K562 (cell line): ENCODE data around the gene SLC16A1. TPM values are rescaled to one million over a fixed set of nuclear protein-coding genes. Genes with fewer than 3 reads are reported as not detected.

Source experiments
- ATAC-seq: fragments of 200-7000 bp; cut with Tn5 transposase; 3 replicates; pipeline ENCODE4 v1.9.1; 2020; ENCODE audit warnings: moderate library complexity
- BruUV-seq: library from RNA; stranded (reverse); fragments of 400-500 nt; replicated peaks from 2 replicates; lab custom pipeline; 2021; lab: Mats Ljungman, UMichigan
- CTCF ChIA-PET: fragments of 300-600 bp; formaldehyde crosslinking; extraction: SDS; loops from one replicate; lab custom pipeline; 2021; ENCODE audit warnings: low intra/inter-chr PET ratio; lab: Yijun Ruan, JAX
- POLR2A ChIA-PET: fragments of 300-600, 350-650 bp; sonication (Branson Sonifier 250); formaldehyde crosslinking; extraction: SDS; loops from one replicate; lab custom pipeline; 2021; ENCODE audit warnings: antibody characterized with exemption, inconsistent platforms; lab: Yijun Ruan, JAX
- DNase-seq, 4 experiments: peaks; one replicate each; pipeline versions ENCODE4 v3.0.0 to v3.0.0-alpha.2; 2011 to 2018; ENCODE audit warnings: low spot score in 3 of 4, mixed read lengths in 3 of 4; ENCODE audit errors: extremely low read depth in 1 of 4
- FAIRE-seq: peaks from 2 replicates; lab custom pipeline; 2011; peaks lifted over from hg19 to GRCh38; lab: Jason Lieb, UNC
- H2AFZ ChIP-seq: 2 replicates; pipeline ENCODE4 v1.6.0; 2011; ENCODE audit warnings: low read depth, low read length, control low read depth, inconsistent platforms
- H3K27ac ChIP-seq: fragments of 200-600 bp; 3 replicates; pipeline ENCODE4 v1.8.0; 2011; ENCODE audit warnings: low read depth, mild to moderate bottlenecking, control low read depth, inconsistent platforms, low read length, moderate library complexity, mixed read lengths; ENCODE audit errors: extremely low read depth
- H3K27me3 ChIP-seq, 2 experiments: fragments of 300-600 bp in 1 of 2; 2 replicates in 1 of 2; 3 replicates in 1 of 2; pipeline versions ENCODE4 v1.6.0 to v1.8.0; 2011; ENCODE audit warnings: inconsistent platforms in 2 of 2, low read length in 2 of 2, mild to moderate bottlenecking in 1 of 2, mixed read lengths in 1 of 2, moderate library complexity in 1 of 2; ENCODE audit not compliant: control insufficient read depth in 2 of 2, insufficient read depth in 2 of 2
- H3K36me3 ChIP-seq: fragments of 300-600 bp; 3 replicates; pipeline ENCODE4 v1.8.0; 2011; ENCODE audit warnings: mild to moderate bottlenecking, low read length, inconsistent platforms; ENCODE audit not compliant: control insufficient read depth, insufficient read depth
- H3K4me1 ChIP-seq, 2 experiments: fragments of 200-600 bp in 1 of 2; replicated peaks in 1 of 2; 2 replicates in 1 of 2; 3 replicates in 1 of 2; pipeline versions ENCODE4 v1.5.1 to v1.8.0; 2011; ENCODE audit warnings: inconsistent platforms in 2 of 2, low read length in 2 of 2, mild to moderate bottlenecking in 1 of 2, mixed read lengths in 1 of 2, moderate library complexity in 1 of 2; ENCODE audit not compliant: control insufficient read depth in 2 of 2, insufficient read depth in 2 of 2
- H3K4me2 ChIP-seq: 2 replicates; pipeline ENCODE4 v1.6.1; 2011; ENCODE audit warnings: low read length, control low read depth, inconsistent platforms, mixed read lengths; ENCODE audit not compliant: insufficient read depth
- H3K4me3 ChIP-seq: fragments of 200-600 bp; sonication (generic), shearing (Covaris generic); 2 replicates; pipeline ENCODE4 v1.5.1; 2016; ENCODE audit warnings: control low read depth, inconsistent platforms
- H3K79me2 ChIP-seq: fragments of 200-600 bp; 3 replicates; pipeline ENCODE4 v1.8.0; 2011; ENCODE audit warnings: low read length, inconsistent platforms; ENCODE audit not compliant: control insufficient read depth, insufficient read depth
- H3K9ac ChIP-seq, 2 experiments: 2 replicates each; pipeline versions ENCODE4 v1.6.0 to v1.6.1; 2011; ENCODE audit warnings: low read depth in 2 of 2, low read length in 2 of 2, control low read depth in 1 of 2, inconsistent platforms in 1 of 2, mild to moderate bottlenecking in 1 of 2, mixed read lengths in 1 of 2; ENCODE audit not compliant: insufficient read depth in 1 of 2
- H3K9me1 ChIP-seq: one replicate; pipeline ENCODE4 v1.6.0; 2011; ENCODE audit warnings: inconsistent platforms, mild to moderate bottlenecking, low read length, moderate library complexity; ENCODE audit not compliant: control insufficient read depth, insufficient read depth
- H3K9me3 ChIP-seq: replicated peaks from 2 replicates; pipeline ENCODE4 v1.5.1; 2011; ENCODE audit warnings: low read depth, low read length, inconsistent platforms; ENCODE audit not compliant: control insufficient read depth, insufficient read depth
- H4K20me1 ChIP-seq: replicated peaks from 2 replicates; pipeline ENCODE4 v1.6.1; 2011; ENCODE audit warnings: low read length, inconsistent platforms, mixed read lengths; ENCODE audit not compliant: control insufficient read depth, insufficient read depth
- BHLHE40 ChIP-seq: IDR thresholded peaks from 2 replicates; pipeline ENCODE4 v1.6.1; 2011; ENCODE audit warnings: low read length, improper control_type of control experiment
- ILK ChIP-seq: fragments of 450-650 bp; IDR thresholded peaks from 2 replicates; pipeline ENCODE4 v1.6.1; 2016; ENCODE audit warnings: missing genetic modification characterization, low read depth, mild to moderate bottlenecking, missing compliant biosample characterization, moderate library complexity, borderline replicate concordance
- KLF10 ChIP-seq: fragments of 250-450 bp; sonication (Bioruptor Pico); IDR thresholded peaks from 2 replicates; pipeline ENCODE4 v1.6.1; 2021; ENCODE audit warnings: matching md5 sums
- PML ChIP-seq: IDR thresholded peaks from 2 replicates; pipeline ENCODE4 v1.6.1; 2012; ENCODE audit warnings: low read length, inconsistent platforms
- ZNF717 ChIP-seq: fragments of 250-450 bp; sonication (Bioruptor Pico); IDR thresholded peaks from 2 replicates; pipeline ENCODE4 v1.5.0; 2021
- ZNF780A ChIP-seq: fragments of 250-450 bp; sonication (Bioruptor Pico); IDR thresholded peaks from 2 replicates; pipeline ENCODE4 v1.5.0; 2021; ENCODE audit warnings: mild to moderate bottlenecking
- ZZZ3 ChIP-seq: fragments of 450-650 bp; IDR thresholded peaks from 2 replicates; pipeline ENCODE4 v1.6.1; 2016; ENCODE audit warnings: antibody characterized with exemption, mild to moderate bottlenecking, moderate library complexity
- whole genome bisulfite sequencing: fragments of 100-300 bp; shearing (Covaris generic); methylation state at CpG from one replicate; pipeline ENCODE4 v1.1.6; 2016; ENCODE audit warnings: low coverage, mixed read lengths; ENCODE audit not compliant: insufficient coverage; ENCODE audit errors: missing lambda C conversion rate; 5-methylcytosine and 5-hydroxymethylcytosine counted together
- in situ Hi-C: fragments of 300-500 bp; cut with MboI; formaldehyde crosslinking; loops from 4 replicates; pipeline ENCODE4 v1.15.0; 2018; ENCODE audit warnings: inconsistent platforms, mixed read lengths
- intact Hi-C: fragments of 100-400 bp; cut with micrococcal nuclease; formaldehyde crosslinking; loops from 2 replicates; pipeline ENCODE4 v1.14.2; 2022
- polyA plus RNA-seq, 8 experiments: library from polyadenylated mRNA; depleted of rRNA in 4 of 8; stranded (reverse) in 5 of 8; unstranded in 3 of 8; fragments of >200 nt; fragmentation: Nextera tagmentation in 2 of 8; fragmentation: Illumina TruSeq in 1 of 8; extraction: Ambion mirVana in 2 of 8; extraction: Trizol in 1 of 8; gene quantifications; 2 replicates each; pipeline versions ENCODE4 v1.2.1 to v1.2.3, GENCODE V29; 2011 to 2014; ENCODE audit warnings: inconsistent platforms in 1 of 8, missing spikeins in 1 of 8
- total RNA-seq, 7 experiments: library from RNA; depleted of rRNA in 6 of 7; stranded (reverse); fragments of >200 nt in 6 of 7; fragmentation: Illumina TruSeq in 2 of 7; extraction: Trizol in 2 of 7; gene quantifications; 2 replicates each; pipeline versions ENCODE4 v1.2.1 to v1.2.3, GENCODE V29; 2011 to 2021; ENCODE audit warnings: low replicate concordance in 1 of 7
- TF ChIP-seq, protein P1 (sequence below), 3 experiments: fragments of 200-800 bp in 1 of 3; fragments of 250-450 bp in 1 of 3; fragments of 450-650 bp in 1 of 3; sonication (Bioruptor Pico) in 1 of 3; sonication (Bioruptor generic) in 1 of 3; formaldehyde crosslinking in 1 of 3; IDR thresholded peaks; 2 replicates each; pipeline versions ENCODE4 v1.6.1 to v1.8.0; 2016 to 2022; ENCODE audit warnings: mild to moderate bottlenecking in 2 of 3, missing genetic modification characterization in 2 of 3, missing compliant biosample characterization in 1 of 3, moderate library complexity in 1 of 3
- TF ChIP-seq, protein P2 (sequence below): sonication (generic); formaldehyde crosslinking; IDR thresholded peaks from 2 replicates; pipeline ENCODE4 v1.8.0; 2023; ENCODE audit warnings: mild to moderate bottlenecking, missing genetic modification reagents
- TF ChIP-seq, protein P3 (sequence below), 3 experiments: IDR thresholded peaks in 2 of 3; conservative IDR thresholded peaks in 1 of 3; 2 replicates each; pipeline ENCODE4 v1.5.1; 2011 to 2012; ENCODE audit warnings: low read length in 3 of 3, mild to moderate bottlenecking in 3 of 3, control low read depth in 2 of 3, improper control_type of control experiment in 1 of 3, inconsistent platforms in 1 of 3, low read depth in 1 of 3, mixed read lengths in 1 of 3, moderate library complexity in 1 of 3; ENCODE audit not compliant: insufficient read depth in 2 of 3
- TF ChIP-seq, protein P4 (sequence below): sonication (generic); formaldehyde crosslinking; IDR thresholded peaks from 2 replicates; pipeline ENCODE4 v1.8.0; 2022; ENCODE audit warnings: mild to moderate bottlenecking, missing genetic modification reagents
- TF ChIP-seq, protein P5 (sequence below), 2 experiments: IDR thresholded peaks; 2 replicates each; pipeline ENCODE4 v1.6.1; 2011; ENCODE audit warnings: borderline replicate concordance in 1 of 2, control low read depth in 1 of 2, low read depth in 1 of 2, low read length in 1 of 2, mild to moderate bottlenecking in 1 of 2, mixed read lengths in 1 of 2, moderate library complexity in 1 of 2; ENCODE audit not compliant: insufficient read depth in 1 of 2, insufficient read length in 1 of 2, poor library complexity in 1 of 2, severe bottlenecking in 1 of 2; ENCODE audit errors: extremely low read depth in 1 of 2

Gene SLC16A1
- total and polyA plus RNA-seq, 9 of the 15 experiments (the other 6 are each of a cell fraction or from before 2014, with no cell fraction given): 73.1 to 244 (median 117) TPM

DNA sequence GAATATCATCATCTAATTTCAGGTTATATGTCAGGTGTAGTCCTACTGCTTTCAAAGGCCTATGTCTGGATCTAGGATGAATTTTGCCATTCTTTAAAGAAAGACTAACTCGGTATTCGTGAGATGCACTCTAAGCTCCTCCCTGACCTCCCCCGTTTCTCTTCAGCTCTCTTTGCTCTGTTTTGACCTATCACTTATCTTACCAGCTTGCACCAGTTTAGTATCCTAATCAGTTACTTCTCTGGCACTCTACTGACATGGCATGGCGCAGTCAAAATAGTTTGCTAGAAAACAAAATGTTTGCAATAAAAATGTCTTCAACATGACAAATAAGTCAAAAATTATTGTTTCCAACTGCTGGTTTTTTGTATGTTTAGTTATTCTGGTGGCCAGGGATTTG lies 8.4 kb upstream of the SLC16A1 start:
- no peak for FAIRE-seq
- TF ChIP-seq ZNF717 (no peak), KLF10 (CRISPR knock-in tag) (no peak), ILK (tag) (no peak), ZNF780A (CRISPR knock-in tag) (no peak), ZZZ3 (no peak), PML (no peak), BHLHE40 (no peak)
- TF ChIP-seq, protein P1, sequence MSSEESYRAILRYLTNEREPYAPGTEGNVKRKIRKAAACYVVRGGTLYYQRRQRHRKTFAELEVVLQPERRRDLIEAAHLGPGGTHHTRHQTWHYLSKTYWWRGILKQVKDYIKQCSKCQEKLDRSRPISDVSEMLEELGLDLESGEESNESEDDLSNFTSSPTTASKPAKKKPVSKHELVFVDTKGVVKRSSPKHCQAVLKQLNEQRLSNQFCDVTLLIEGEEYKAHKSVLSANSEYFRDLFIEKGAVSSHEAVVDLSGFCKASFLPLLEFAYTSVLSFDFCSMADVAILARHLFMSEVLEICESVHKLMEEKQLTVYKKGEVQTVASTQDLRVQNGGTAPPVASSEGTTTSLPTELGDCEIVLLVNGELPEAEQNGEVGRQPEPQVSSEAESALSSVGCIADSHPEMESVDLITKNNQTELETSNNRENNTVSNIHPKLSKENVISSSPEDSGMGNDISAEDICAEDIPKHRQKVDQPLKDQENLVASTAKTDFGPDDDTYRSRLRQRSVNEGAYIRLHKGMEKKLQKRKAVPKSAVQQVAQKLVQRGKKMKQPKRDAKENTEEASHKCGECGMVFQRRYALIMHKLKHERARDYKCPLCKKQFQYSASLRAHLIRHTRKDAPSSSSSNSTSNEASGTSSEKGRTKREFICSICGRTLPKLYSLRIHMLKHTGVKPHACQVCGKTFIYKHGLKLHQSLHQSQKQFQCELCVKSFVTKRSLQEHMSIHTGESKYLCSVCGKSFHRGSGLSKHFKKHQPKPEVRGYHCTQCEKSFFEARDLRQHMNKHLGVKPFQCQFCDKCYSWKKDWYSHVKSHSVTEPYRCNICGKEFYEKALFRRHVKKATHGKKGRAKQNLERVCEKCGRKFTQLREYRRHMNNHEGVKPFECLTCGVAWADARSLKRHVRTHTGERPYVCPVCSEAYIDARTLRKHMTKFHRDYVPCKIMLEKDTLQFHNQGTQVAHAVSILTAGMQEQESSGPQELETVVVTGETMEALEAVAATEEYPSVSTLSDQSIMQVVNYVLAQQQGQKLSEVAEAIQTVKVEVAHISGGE (CRISPR knock-in tag; IDR thresholded peaks at IDR 0.05): no peak
- TF ChIP-seq, protein P2, sequence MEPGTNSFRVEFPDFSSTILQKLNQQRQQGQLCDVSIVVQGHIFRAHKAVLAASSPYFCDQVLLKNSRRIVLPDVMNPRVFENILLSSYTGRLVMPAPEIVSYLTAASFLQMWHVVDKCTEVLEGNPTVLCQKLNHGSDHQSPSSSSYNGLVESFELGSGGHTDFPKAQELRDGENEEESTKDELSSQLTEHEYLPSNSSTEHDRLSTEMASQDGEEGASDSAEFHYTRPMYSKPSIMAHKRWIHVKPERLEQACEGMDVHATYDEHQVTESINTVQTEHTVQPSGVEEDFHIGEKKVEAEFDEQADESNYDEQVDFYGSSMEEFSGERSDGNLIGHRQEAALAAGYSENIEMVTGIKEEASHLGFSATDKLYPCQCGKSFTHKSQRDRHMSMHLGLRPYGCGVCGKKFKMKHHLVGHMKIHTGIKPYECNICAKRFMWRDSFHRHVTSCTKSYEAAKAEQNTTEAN: no peak
- TF ChIP-seq, protein P3, sequence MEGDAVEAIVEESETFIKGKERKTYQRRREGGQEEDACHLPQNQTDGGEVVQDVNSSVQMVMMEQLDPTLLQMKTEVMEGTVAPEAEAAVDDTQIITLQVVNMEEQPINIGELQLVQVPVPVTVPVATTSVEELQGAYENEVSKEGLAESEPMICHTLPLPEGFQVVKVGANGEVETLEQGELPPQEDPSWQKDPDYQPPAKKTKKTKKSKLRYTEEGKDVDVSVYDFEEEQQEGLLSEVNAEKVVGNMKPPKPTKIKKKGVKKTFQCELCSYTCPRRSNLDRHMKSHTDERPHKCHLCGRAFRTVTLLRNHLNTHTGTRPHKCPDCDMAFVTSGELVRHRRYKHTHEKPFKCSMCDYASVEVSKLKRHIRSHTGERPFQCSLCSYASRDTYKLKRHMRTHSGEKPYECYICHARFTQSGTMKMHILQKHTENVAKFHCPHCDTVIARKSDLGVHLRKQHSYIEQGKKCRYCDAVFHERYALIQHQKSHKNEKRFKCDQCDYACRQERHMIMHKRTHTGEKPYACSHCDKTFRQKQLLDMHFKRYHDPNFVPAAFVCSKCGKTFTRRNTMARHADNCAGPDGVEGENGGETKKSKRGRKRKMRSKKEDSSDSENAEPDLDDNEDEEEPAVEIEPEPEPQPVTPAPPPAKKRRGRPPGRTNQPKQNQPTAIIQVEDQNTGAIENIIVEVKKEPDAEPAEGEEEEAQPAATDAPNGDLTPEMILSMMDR (IDR thresholded peaks at IDR 0.05 in 2 of 3, conservative IDR thresholded peaks at IDR 0.05 in 1 of 3; ENCODE audit: insufficient read depth in 2 of 3, low read depth in 1 of 3, low read length in 3 of 3): no peak
- TF ChIP-seq, protein P4, sequence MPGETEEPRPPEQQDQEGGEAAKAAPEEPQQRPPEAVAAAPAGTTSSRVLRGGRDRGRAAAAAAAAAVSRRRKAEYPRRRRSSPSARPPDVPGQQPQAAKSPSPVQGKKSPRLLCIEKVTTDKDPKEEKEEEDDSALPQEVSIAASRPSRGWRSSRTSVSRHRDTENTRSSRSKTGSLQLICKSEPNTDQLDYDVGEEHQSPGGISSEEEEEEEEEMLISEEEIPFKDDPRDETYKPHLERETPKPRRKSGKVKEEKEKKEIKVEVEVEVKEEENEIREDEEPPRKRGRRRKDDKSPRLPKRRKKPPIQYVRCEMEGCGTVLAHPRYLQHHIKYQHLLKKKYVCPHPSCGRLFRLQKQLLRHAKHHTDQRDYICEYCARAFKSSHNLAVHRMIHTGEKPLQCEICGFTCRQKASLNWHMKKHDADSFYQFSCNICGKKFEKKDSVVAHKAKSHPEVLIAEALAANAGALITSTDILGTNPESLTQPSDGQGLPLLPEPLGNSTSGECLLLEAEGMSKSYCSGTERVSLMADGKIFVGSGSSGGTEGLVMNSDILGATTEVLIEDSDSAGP (CRISPR knock-in tag): no peak
- TF ChIP-seq, protein P5, sequence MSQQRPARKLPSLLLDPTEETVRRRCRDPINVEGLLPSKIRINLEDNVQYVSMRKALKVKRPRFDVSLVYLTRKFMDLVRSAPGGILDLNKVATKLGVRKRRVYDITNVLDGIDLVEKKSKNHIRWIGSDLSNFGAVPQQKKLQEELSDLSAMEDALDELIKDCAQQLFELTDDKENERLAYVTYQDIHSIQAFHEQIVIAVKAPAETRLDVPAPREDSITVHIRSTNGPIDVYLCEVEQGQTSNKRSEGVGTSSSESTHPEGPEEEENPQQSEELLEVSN (IDR thresholded peaks at IDR 0.05; ENCODE audit: borderline replicate concordance in 1 of 2, extremely low read depth in 1 of 2, insufficient read depth in 1 of 2, insufficient read length in 1 of 2, low read depth in 1 of 2, low read length in 1 of 2, poor library complexity in 1 of 2, severe bottlenecking in 1 of 2): no peak
- TF ChIP-seq, all 486 proteins: peak for 0
- 93% methylated on average over 4 of the region's 4 CpGs for WGBS
- ChIA-PET CTCF (no interaction called here), POLR2A (no interaction called here)
- H4K20me1 ChIP-seq: no peaks in the 10 kb centered on the region
- BruUV-seq: no TSS peak
- no peaks in the 10 kb centered on the region for H3K27me3 ChIP-seq
- no peak overlapping the region for H3K4me3 ChIP-seq
- H3K36me3 ChIP-seq: peaks cover 71% of the 10 kb centered on the region; the same call in 2 of the 3 replicates
- no peak overlapping the region for H3K27ac ChIP-seq
- ATAC-seq (no peak), DNase-seq (no peak)
- in situ Hi-C loops: no loop called here
- no peak overlapping the region for H3K9ac ChIP-seq
- no peaks in the 10 kb centered on the region for H3K9me1 ChIP-seq
- H2AFZ ChIP-seq: no peak overlapping the region
- H3K9me3 ChIP-seq: no peaks in the 10 kb centered on the region
- H3K79me2 ChIP-seq: peaks cover 25% of the 10 kb centered on the region
- intact Hi-C loops: no loop called here
- no peak overlapping the region for H3K4me2 ChIP-seq
- no peaks in the 10 kb centered on the region for H3K4me1 ChIP-seq
